Measurements from ENCODE around the gene MAGI2.

DNA sequence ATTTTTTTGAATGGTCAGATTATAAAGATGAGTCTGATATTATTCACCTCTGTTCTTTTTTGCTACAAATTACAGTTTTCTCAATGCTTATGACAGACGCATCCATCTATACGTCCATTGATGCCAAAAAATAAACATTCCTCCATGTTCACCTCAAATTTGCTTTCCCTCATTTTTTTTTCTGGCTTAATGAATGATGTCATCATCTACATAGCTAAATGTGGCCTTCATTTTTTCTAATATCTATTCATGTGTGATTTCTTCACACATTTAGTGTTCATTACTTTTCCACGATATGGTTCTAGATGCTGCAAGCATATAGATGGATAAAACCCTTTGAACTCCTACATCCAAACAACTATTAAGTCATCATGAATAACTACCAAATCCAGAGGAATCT lies 163.1 kb downstream of the MAGI2 start:
- TF ChIP-seq CTCF (IDR thresholded peaks at IDR 0.05) (no peak), EP300 (IDR thresholded peaks at IDR 0.05) (no peak)

Data from ovary (tissue), 3 donors.